Stimulated activated CD4-positive, alpha-beta T cell treated with anti-CD3 and anti-CD28 coated beads, Interleukin-4, amount 100 ng/mL, for 1 hour (primary cell): Measurements from ENCODE around the gene SLC6A11.

ENCODE experiments used
- DNase-seq: peaks from one replicate; pipeline ENCODE4 v3.0.0-alpha.2; 2020

The SLC6A11 gene

GRCh38 chr3:10957976-10958749 is 142.1 kb downstream of the SLC6A11 start:
- no peak for DNase-seq

- DNase-seq, result no peak
Observed at GRCh38 chr3:10960255-10960654, 144.2 kb downstream of the SLC6A11 start.

- no peak for DNase-seq
Observed at GRCh38 chr3:10961921-10962320, 145.9 kb downstream of the SLC6A11 start.

GRCh38 chr3:10962481-10963036 is 146.5 kb downstream of the SLC6A11 start:
- no peak for DNase-seq

- no peak for DNase-seq
Observed at GRCh38 chr3:10964537-10965167, 148.6 kb downstream of the SLC6A11 start.

GRCh38 chr3:10968401-10968800 is 152.4 kb downstream of the SLC6A11 start:
- DNase-seq, result no peak

GRCh38 chr3:10970306-10970960 is 154.4 kb downstream of the SLC6A11 start:
- DNase-seq, result no peak

- no peak for DNase-seq
Observed at GRCh38 chr3:10972072-10972782, 156.2 kb downstream of the SLC6A11 start.

- no peak for DNase-seq
Observed at GRCh38 chr3:10973046-10973595, 157.1 kb downstream of the SLC6A11 start.

- DNase-seq, result no peak
Observed at GRCh38 chr3:10974131-10974530, 158.1 kb downstream of the SLC6A11 start.

GRCh38 chr3:10974746-10975375 is 158.8 kb downstream of the SLC6A11 start:
- no peak for DNase-seq

- DNase-seq, result no peak
Observed at GRCh38 chr3:10975695-10976234, 159.7 kb downstream of the SLC6A11 start.

- no peak for DNase-seq
Observed at GRCh38 chr3:10976770-10977169, 160.7 kb downstream of the SLC6A11 start.

GRCh38 chr3:10977892-10978510 is 162.0 kb downstream of the SLC6A11 start:
- no peak for DNase-seq

- DNase-seq, result no peak
Observed at GRCh38 chr3:10978956-10979355, 162.9 kb downstream of the SLC6A11 start.

GRCh38 chr3:10980312-10980711 is 164.3 kb downstream of the SLC6A11 start:
- DNase-seq, result no peak

GRCh38 chr3:10981031-10981430 is 165.0 kb downstream of the SLC6A11 start:
- DNase-seq, result no peak

- no peak for DNase-seq
Observed at GRCh38 chr3:10981961-10982360, 165.9 kb downstream of the SLC6A11 start.

GRCh38 chr3:10982782-10983181 is 166.8 kb downstream of the SLC6A11 start:
- no peak for DNase-seq

GRCh38 chr3:10983219-10983916 is 167.3 kb downstream of the SLC6A11 start:
- DNase-seq, result no peak

- DNase-seq, result no peak
Observed at GRCh38 chr3:10984371-10984896, 168.4 kb downstream of the SLC6A11 start.
